Progenitor cell of endocrine pancreas (in vitro differentiated cells): ENCODE measurements around the gene SNED1. TPM values are rescaled to one million over a fixed set of nuclear protein-coding genes. Genes with fewer than 3 reads are reported as not detected.

Experiments used
- DNase-seq: peaks from one replicate; pipeline ENCODE4 v3.0.0; 2021; ENCODE audit warnings: low spot score; ENCODE audit not compliant: unreplicated experiment
- H3K27ac Mint-ChIP-seq: 2 replicates; pipeline ENCODE4 v1.8.0; 2021; ENCODE audit warnings: mild to moderate bottlenecking, moderate library complexity, mixed read lengths
- H3K27me3 Mint-ChIP-seq: 2 replicates; pipeline ENCODE4 v1.8.0; 2021; ENCODE audit warnings: mixed read lengths
- H3K36me3 Mint-ChIP-seq: 2 replicates; pipeline ENCODE4 v1.8.0; 2022; ENCODE audit warnings: mixed read lengths; ENCODE audit not compliant: insufficient read depth
- H3K4me1 Mint-ChIP-seq: 2 replicates; pipeline ENCODE4 v1.8.0; 2021; ENCODE audit warnings: low read depth, mixed read lengths
- H3K4me3 Mint-ChIP-seq: 2 replicates; pipeline ENCODE4 v1.8.0; 2021; ENCODE audit warnings: low read depth, mild to moderate bottlenecking, moderate library complexity, mixed read lengths
- H3K9me3 Mint-ChIP-seq: 2 replicates; pipeline ENCODE4 v1.8.0; 2021; ENCODE audit warnings: low read depth, mixed read lengths
- CTCF ChIP-seq: fragments of 200-600 bp; sonication (generic); IDR thresholded peaks from one replicate; pipeline ENCODE4 v1.5.0; 2021; ENCODE audit warnings: antibody characterized with exemption, mild to moderate bottlenecking; ENCODE audit not compliant: unreplicated experiment
- total RNA-seq: library from RNA; stranded (reverse); gene quantifications from 2 replicates; pipeline ENCODE4 v1.2.1, GENCODE V29; 2021

SNED1 gene
- total RNA-seq, 1 donor from 2014 or later = 2.2 TPM

- Mint-ChIP-seq H3K27ac (no peak overlapping the region), H3K4me3 (no peak overlapping the region), H3K36me3 (no peaks in the 10 kb centered on the region), H3K9me3 (no peaks in the 10 kb centered on the region), H3K27me3 (peaks cover 12% of the 10 kb centered on the region), H3K4me1 (no peaks in the 10 kb centered on the region)
- no peak for DNase-seq
- TF ChIP-seq CTCF = no peak
These were observed 62.9 kb downstream of the SNED1 start for GRCh38 chr2:241061275-241061674.

GRCh38 chr2:241062389-241063092, 64.1 kb downstream of the SNED1 start:
- H3K4me3 Mint-ChIP-seq = no peak overlapping the region
- no peaks in the 10 kb centered on the region for H3K36me3 Mint-ChIP-seq
- H3K27me3 Mint-ChIP-seq = peaks cover 13% of the 10 kb centered on the region
- no peak for TF ChIP-seq CTCF
- no peaks in the 10 kb centered on the region for H3K4me1 Mint-ChIP-seq
- no peaks in the 10 kb centered on the region for H3K9me3 Mint-ChIP-seq
- H3K27ac Mint-ChIP-seq = no peak overlapping the region
- no peak for DNase-seq

- DNase-seq = no peak
- H3K36me3 Mint-ChIP-seq = no peaks in the 10 kb centered on the region
- peaks cover 13% of the 10 kb centered on the region for H3K27me3 Mint-ChIP-seq
- H3K27ac Mint-ChIP-seq = no peak overlapping the region
- no peaks in the 10 kb centered on the region for H3K9me3 Mint-ChIP-seq
- no peak for TF ChIP-seq CTCF
- no peak overlapping the region for H3K4me3 Mint-ChIP-seq
- H3K4me1 Mint-ChIP-seq = no peaks in the 10 kb centered on the region
These were observed 64.7 kb downstream of the SNED1 start for GRCh38 chr2:241063093-241063551.

DNA sequence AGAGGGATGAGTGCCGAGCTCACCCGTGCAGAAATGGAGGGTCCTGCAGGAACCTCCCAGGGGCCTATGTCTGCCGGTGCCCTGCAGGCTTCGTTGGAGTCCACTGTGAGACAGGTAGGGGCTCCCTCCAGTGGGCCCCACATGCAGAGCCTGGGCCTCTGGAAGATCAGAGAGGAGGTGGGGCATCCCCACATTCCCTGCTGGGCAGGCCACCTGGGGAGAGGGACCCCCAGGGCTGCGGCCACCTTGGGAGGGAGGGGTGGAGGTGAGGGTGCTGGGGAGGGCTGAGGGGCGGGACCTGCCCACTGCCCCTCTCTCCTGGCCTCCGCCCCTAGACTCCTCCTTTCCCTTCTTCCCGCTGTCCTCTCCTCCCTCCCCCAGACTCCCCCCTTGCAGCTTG, 65.2 kb downstream of the SNED1 start:
- Mint-ChIP-seq H3K4me1 (no peaks in the 10 kb centered on the region), H3K27ac (no peak overlapping the region)
- no peak for DNase-seq

More for the DNA sequence above, 65.2 kb downstream of the SNED1 start:
- H3K9me3 Mint-ChIP-seq = no peaks in the 10 kb centered on the region
- peak; percentile 9 for TF ChIP-seq CTCF
- H3K36me3 Mint-ChIP-seq = no peaks in the 10 kb centered on the region
- peaks cover 13% of the 10 kb centered on the region for H3K27me3 Mint-ChIP-seq
- peak overlapping the region; percentile 52 for H3K4me3 Mint-ChIP-seq
